H9 (cell line): ENCODE measurements around the gene ROBO4. TPM values are rescaled to one million over a fixed set of nuclear protein-coding genes. Genes with fewer than 3 reads are reported as not detected.

Experiments
- DNase-seq: peaks from one replicate; pipeline ENCODE4 v3.0.0-alpha.2; 2017
- H2AFZ ChIP-seq: one replicate; pipeline ENCODE4 v1.6.1; 2013; ENCODE audit warnings: mild to moderate bottlenecking, low read length, control low read depth, moderate library complexity
- H2AK5ac ChIP-seq: 2 replicates; pipeline ENCODE4 v1.6.1; 2013; ENCODE audit warnings: low read length, control low read depth, mixed read lengths; ENCODE audit not compliant: insufficient read length
- H2BK120ac ChIP-seq: one replicate; pipeline ENCODE4 v1.6.1; 2013; ENCODE audit warnings: low read depth, mild to moderate bottlenecking, low read length, control low read depth, inconsistent platforms; ENCODE audit not compliant: poor library complexity, severe bottlenecking
- H2BK12ac ChIP-seq: 2 replicates; pipeline ENCODE4 v1.6.1; 2013; ENCODE audit warnings: low read length, control low read depth, mixed read lengths, low read depth; ENCODE audit not compliant: insufficient read length
- H2BK15ac ChIP-seq: 2 replicates; pipeline ENCODE4 v1.6.1; 2013; ENCODE audit warnings: low read depth, low read length, control low read depth
- H2BK20ac ChIP-seq: one replicate; pipeline ENCODE4 v1.6.1; 2013; ENCODE audit warnings: low read depth, mild to moderate bottlenecking, low read length, control low read depth, inconsistent platforms; ENCODE audit not compliant: poor library complexity, severe bottlenecking
- H2BK5ac ChIP-seq: 2 replicates; pipeline ENCODE4 v1.6.1; 2013; ENCODE audit warnings: low read length, control low read depth, mixed read lengths; ENCODE audit not compliant: insufficient read length
- H3K14ac ChIP-seq: 2 replicates; pipeline ENCODE4 v1.6.1; 2013; ENCODE audit warnings: low read length, control low read depth; ENCODE audit not compliant: insufficient read depth
- H3K18ac ChIP-seq: 2 replicates; pipeline ENCODE4 v1.6.1; 2013; ENCODE audit warnings: low read depth, mild to moderate bottlenecking, mixed read lengths, low read length, control low read depth; ENCODE audit not compliant: insufficient read length
- H3K23ac ChIP-seq: 2 replicates; pipeline ENCODE4 v1.6.1; 2013; ENCODE audit warnings: low read length, control low read depth, mixed read lengths, low read depth; ENCODE audit not compliant: insufficient read length
- H3K23me2 ChIP-seq: 2 replicates; pipeline ENCODE4 v1.6.1; 2013; ENCODE audit warnings: low read depth, mild to moderate bottlenecking, mixed read lengths, low read length, control low read depth; ENCODE audit not compliant: insufficient read length, poor library complexity, severe bottlenecking
- H3K27ac ChIP-seq: 2 replicates; pipeline ENCODE4 v1.5.1; 2013; ENCODE audit warnings: low read length, control low read depth, mixed read lengths, low read depth; ENCODE audit not compliant: insufficient read length
- H3K27me3 ChIP-seq: 2 replicates; pipeline ENCODE4 v1.6.1; 2013; ENCODE audit warnings: low read length, control low read depth, inconsistent platforms; ENCODE audit not compliant: insufficient read depth
- H3K4ac ChIP-seq: 2 replicates; pipeline ENCODE4 v1.6.1; 2013; ENCODE audit warnings: low read depth, mild to moderate bottlenecking, control low read depth, inconsistent platforms, low read length, moderate library complexity
- H3K4me1 ChIP-seq: 2 replicates; pipeline ENCODE4 v1.6.1; 2013; ENCODE audit warnings: low read length, control low read depth, inconsistent platforms; ENCODE audit not compliant: insufficient read depth
- H3K4me2 ChIP-seq: 2 replicates; pipeline ENCODE4 v1.6.1; 2013; ENCODE audit warnings: low read length, control low read depth, mixed read lengths; ENCODE audit not compliant: insufficient read length, insufficient read depth
- H3K56ac ChIP-seq: 2 replicates; pipeline ENCODE4 v1.6.1; 2013; ENCODE audit warnings: low read depth, mild to moderate bottlenecking, mixed read lengths, low read length, control low read depth; ENCODE audit not compliant: insufficient read length
- H3K79me1 ChIP-seq: 2 replicates; pipeline ENCODE4 v1.6.1; 2013; ENCODE audit warnings: low read depth, mild to moderate bottlenecking, moderate library complexity, low read length, control low read depth, inconsistent platforms; ENCODE audit not compliant: insufficient read depth, poor library complexity, severe bottlenecking
- H3K79me2 ChIP-seq: 2 replicates; pipeline ENCODE4 v1.6.1; 2013; ENCODE audit warnings: low read length, control low read depth, inconsistent platforms; ENCODE audit not compliant: insufficient read depth
- H3K9ac ChIP-seq: 2 replicates; pipeline ENCODE4 v1.6.1; 2013; ENCODE audit warnings: low read length, control low read depth, mixed read lengths; ENCODE audit not compliant: insufficient read length; ENCODE audit errors: extremely low read depth
- H3K9me3 ChIP-seq: one replicate; pipeline ENCODE4 v1.6.1; 2013; ENCODE audit warnings: low read depth, low read length, inconsistent platforms; ENCODE audit not compliant: control insufficient read depth
- H3T11ph ChIP-seq: one replicate; pipeline ENCODE4 v1.6.1; 2013; ENCODE audit warnings: mild to moderate bottlenecking, low read length, control low read depth, inconsistent platforms
- H4K20me1 ChIP-seq: one replicate; pipeline ENCODE4 v1.6.1; 2013; ENCODE audit not compliant: control insufficient read depth, insufficient read length, insufficient read depth
- H4K5ac ChIP-seq: 2 replicates; pipeline ENCODE4 v1.6.1; 2013; ENCODE audit warnings: low read depth, mild to moderate bottlenecking, mixed read lengths, low read length, control low read depth; ENCODE audit not compliant: insufficient read length
- H4K8ac ChIP-seq: replicated peaks from 2 replicates; pipeline ENCODE4 v1.6.1; 2013; ENCODE audit warnings: low read length, control low read depth, mixed read lengths, low read depth; ENCODE audit not compliant: insufficient read length
- H4K91ac ChIP-seq: 2 replicates; pipeline ENCODE4 v1.6.1; 2013; ENCODE audit warnings: low read depth, mild to moderate bottlenecking, moderate library complexity, mixed read lengths, low read length, control low read depth; ENCODE audit not compliant: insufficient read length
- H3K27ac Mint-ChIP-seq, 3 experiments: 2 replicates in 2 of 3; 3 replicates in 1 of 3; pipeline ENCODE4 v1.8.0; 2020 to 2021; ENCODE audit warnings: mixed read lengths in 3 of 3, mild to moderate bottlenecking in 1 of 3, moderate library complexity in 1 of 3
- H3K27me3 Mint-ChIP-seq: 2 replicates; pipeline ENCODE4 v1.8.0; 2021; ENCODE audit warnings: low read depth, mild to moderate bottlenecking, moderate library complexity, mixed read lengths
- H3K36me3 Mint-ChIP-seq, 3 experiments: 2 replicates in 2 of 3; 3 replicates in 1 of 3; pipeline ENCODE4 v1.8.0; 2020 to 2021; ENCODE audit warnings: low read depth in 3 of 3, mixed read lengths in 3 of 3; ENCODE audit not compliant: insufficient read depth in 1 of 3
- H3K4me1 Mint-ChIP-seq, 2 experiments: 2 replicates each; pipeline ENCODE4 v1.8.0; 2020; ENCODE audit warnings: mixed read lengths in 2 of 2
- H3K4me3 Mint-ChIP-seq, 2 experiments: 2 replicates in 1 of 2; 3 replicates in 1 of 2; pipeline ENCODE4 v1.8.0; 2020 to 2021; ENCODE audit warnings: mild to moderate bottlenecking in 2 of 2, mixed read lengths in 2 of 2, moderate library complexity in 1 of 2
- H3K9me3 Mint-ChIP-seq, 2 experiments: 2 replicates in 1 of 2; 3 replicates in 1 of 2; pipeline ENCODE4 v1.8.0; 2020; ENCODE audit warnings: mild to moderate bottlenecking in 2 of 2, mixed read lengths in 2 of 2, moderate library complexity in 1 of 2
- CTCF ChIP-seq: fragments of 200-600 bp; sonication (generic); conservative IDR thresholded peaks from 3 replicates; pipeline ENCODE4 v1.8.0; 2021; ENCODE audit warnings: antibody characterized with exemption, mild to moderate bottlenecking
- WGBS: extraction: QIAGEN DNeasy Blood & Tissue Kit; methylation state at CpG from one replicate; pipeline ENCODE4 v1.1.7; 2013; ENCODE audit warnings: missing lambda C conversion rate, low lambda C conversion rate, mixed read lengths; ENCODE audit not compliant: insufficient read length; ENCODE audit errors: extremely low coverage; 5-methylcytosine and 5-hydroxymethylcytosine counted together
- total RNA-seq: library from RNA; stranded (reverse); gene quantifications from 2 replicates; pipeline ENCODE4 v1.2.1, GENCODE V29; 2021

The ROBO4 gene
- total RNA-seq, 1 experiment from 2014 or later = not detected

GRCh38 chr11:124886978-124887666, 10.5 kb downstream of the ROBO4 start:
- Histone ChIP-seq H3K4me1 (no peaks in the 10 kb centered on the region), H3K79me2 (no peaks in the 10 kb centered on the region), H4K8ac (no peak overlapping the region), H3K27me3 (no peaks in the 10 kb centered on the region; the same call in 1 of the 2 replicates), H3T11ph (no peak overlapping the region), H3K56ac (no peak overlapping the region), H2BK120ac (no peak overlapping the region), H2BK20ac (no peak overlapping the region), H4K5ac (no peak overlapping the region), H2AFZ (no peak overlapping the region), H2BK12ac (no peak overlapping the region), H3K4ac (no peak overlapping the region), H2BK5ac (no peak overlapping the region), H3K23me2 (no peaks in the 10 kb centered on the region), H3K4me2 (no peak overlapping the region), H3K9ac (no peak overlapping the region), H3K23ac (no peak overlapping the region), H3K9me3 (no peaks in the 10 kb centered on the region), H4K91ac (no peak overlapping the region), H3K18ac (no peak overlapping the region), H2BK15ac (no peak overlapping the region), H3K79me1 (no peaks in the 10 kb centered on the region), H3K27ac (no peak overlapping the region), H3K14ac (no peak overlapping the region), H4K20me1 (no peaks in the 10 kb centered on the region), H2AK5ac (no peak overlapping the region)
- TF ChIP-seq CTCF = no peak
- no peaks in the 10 kb centered on the region for H3K36me3 Mint-ChIP-seq
- 0 out of 4 replicates have a peak, but pooled peaks cover 0 to 3% of the 10 kb centered on the region in 2 experiments for H3K4me1 Mint-ChIP-seq
- peaks cover 29% of the 10 kb centered on the region for H3K27me3 Mint-ChIP-seq
- no peaks in the 10 kb centered on the region for H3K9me3 Mint-ChIP-seq
- no CpG with 5 or more reads among the region's 12 CpGs for WGBS
- no peak overlapping the region for H3K4me3 Mint-ChIP-seq
- no peak overlapping the region for H3K27ac Mint-ChIP-seq
- DNase-seq = no peak
